IPS-NIHi11 (cell line): ENCODE measurements around the gene ITGAL.

Experiments
- DNase-seq: peaks from one replicate; pipeline ENCODE4 v3.0.0; 2012; ENCODE audit warnings: mixed read lengths, low spot score

Gene ITGAL

GRCh38 chr16:30567160-30567990 lies 94.8 kb downstream of the ITGAL start:
- DNase-seq: no peak

- DNase-seq: no peak
Measured at GRCh38 chr16:30567991-30568638, 95.6 kb downstream of the ITGAL start.

GRCh38 chr16:30569281-30569680 lies 96.7 kb downstream of the ITGAL start:
- DNase-seq: no peak

GRCh38 chr16:30569746-30570635 lies 97.4 kb downstream of the ITGAL start:
- DNase-seq: no peak

GRCh38 chr16:30570636-30571444 lies 98.3 kb downstream of the ITGAL start:
- DNase-seq: peak; percentile 37

- peak; percentile 94 for DNase-seq
Measured at GRCh38 chr16:30571445-30572322, 99.1 kb downstream of the ITGAL start, which contains the start of gene ZNF688. Gene ZNF688 (minus strand): TSS chr16:30571714. CDS start chr16:30571629, 85 bp downstream.
